Measurements from ENCODE around the gene TOLLIP. TPM values are rescaled to one million over a fixed set of nuclear protein-coding genes. Genes with fewer than 3 reads are reported as not detected.

The TOLLIP gene
- total and polyA plus RNA-seq, 9 of the 15 experiments (the other 6 are each of a cell fraction or from before 2014, with no cell fraction given) = 0.23 to 22.8 (median 7.1) TPM

DNA sequence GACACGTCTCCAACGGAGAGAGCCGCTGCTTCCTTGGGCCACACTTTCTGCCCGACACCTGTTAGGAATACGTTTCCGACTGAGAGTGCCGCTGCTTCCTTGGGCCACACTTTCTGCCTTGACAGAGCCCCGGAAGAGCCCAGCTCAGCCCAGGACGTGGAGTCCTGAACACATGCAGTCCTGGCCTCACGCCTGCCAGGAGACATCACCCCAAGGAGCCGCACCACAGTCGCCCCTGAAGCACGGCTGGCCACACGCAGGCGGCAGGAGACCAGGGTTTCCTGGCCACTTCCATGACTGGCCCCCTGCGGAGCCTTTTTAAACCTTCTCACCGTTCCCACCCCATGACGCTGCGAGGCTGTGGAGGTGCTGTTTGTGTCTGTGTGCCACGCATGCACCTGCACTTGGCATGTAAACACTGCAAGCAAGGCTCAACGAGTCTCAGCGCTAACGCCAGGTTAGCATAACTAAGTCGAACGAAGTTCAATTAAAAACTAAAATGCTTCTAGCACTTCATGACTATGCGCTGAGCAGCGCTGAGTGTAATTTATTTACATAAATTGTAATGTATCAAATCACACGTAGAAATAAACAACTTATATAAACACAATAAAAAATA is 8.8 kb downstream of the TOLLIP start:
- Histone ChIP-seq H3K9me1 (ENCODE audit: control insufficient read depth, insufficient read depth, low read length) (peaks cover 6% of the 10 kb centered on the region), H3K9me3 (replicated peaks; ENCODE audit: control insufficient read depth, insufficient read depth, low read depth, low read length) (no peaks in the 10 kb centered on the region), H4K20me1 (replicated peaks; ENCODE audit: control insufficient read depth, insufficient read depth, low read length) (peaks cover 13% of the 10 kb centered on the region), H3K36me3 (ENCODE audit: control insufficient read depth, insufficient read depth, low read length) (peaks cover 21% of the 10 kb centered on the region; the same call in 1 of the 3 replicates), H3K4me2 (ENCODE audit: insufficient read depth, low read length) (no peak overlapping the region), H3K4me1 (replicated peaks in 1 of 2; ENCODE audit: control insufficient read depth in 2 of 2, insufficient read depth in 2 of 2, low read length in 2 of 2) (peaks cover 0 to 48% of the 10 kb centered on the region in 2 experiments; a peak in 3 of 5 replicates), H3K4me3 (no peak overlapping the region), H3K27me3 (ENCODE audit: control insufficient read depth in 2 of 2, insufficient read depth in 2 of 2, low read length in 2 of 2) (no peaks in the 10 kb centered on the region), H3K27ac (ENCODE audit: extremely low read depth, low read depth, low read length) (no peak overlapping the region), H2AFZ (ENCODE audit: low read depth, low read length) (no peak overlapping the region), H3K79me2 (ENCODE audit: control insufficient read depth, insufficient read depth, low read length) (peaks cover 51% of the 10 kb centered on the region), H3K9ac (ENCODE audit: insufficient read depth in 1 of 2, low read depth in 2 of 2, low read length in 2 of 2) (no peak overlapping the region; a peak in 1 of 4 replicates)
- no TSS peak for BruUV-seq (replicated peaks)
- in situ Hi-C loops (cut with MboI) = no loop called here
- CTCF ChIA-PET (ENCODE audit: low intra/inter-chr PET ratio) = no interaction called here
- TF ChIP-seq, protein P1, sequence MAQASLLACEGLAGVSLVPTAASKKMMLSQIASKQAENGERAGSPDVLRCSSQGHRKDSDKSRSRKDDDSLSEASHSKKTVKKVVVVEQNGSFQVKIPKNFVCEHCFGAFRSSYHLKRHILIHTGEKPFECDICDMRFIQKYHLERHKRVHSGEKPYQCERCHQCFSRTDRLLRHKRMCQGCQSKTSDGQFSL (CRISPR knock-in tag; IDR thresholded peaks at IDR 0.05) = no peak
- TF ChIP-seq, protein P1 (tag; IDR thresholded peaks at IDR 0.05) = no peak
- TF ChIP-seq XRCC4 (IDR thresholded peaks at IDR 0.05; ENCODE audit: extremely low read depth, insufficient read depth, insufficient read length) (no peak), MYC (IDR thresholded peaks at IDR 0.05; ENCODE audit: low read depth, low read length) (no peak), MYC (CRISPR knock-in tag; IDR thresholded peaks at IDR 0.05; ENCODE audit: borderline replicate concordance, low read depth) (no peak), SRF (CRISPR knock-in tag; IDR thresholded peaks at IDR 0.05) (no peak), SMARCE1 (IDR thresholded peaks at IDR 0.05) (no peak), DEAF1 (CRISPR knock-in tag; IDR thresholded peaks at IDR 0.05) (no peak), ZZZ3 (IDR thresholded peaks at IDR 0.05) (no peak), ZNF263 (CRISPR knock-in tag; IDR thresholded peaks at IDR 0.05; ENCODE audit: borderline replicate concordance) (no peak), HEY1 (CRISPR knock-in tag; IDR thresholded peaks at IDR 0.05; ENCODE audit: borderline replicate concordance) (no peak), HNRNPLL (IDR thresholded peaks at IDR 0.05; ENCODE audit: low read depth, low read length, poor library complexity, severe bottlenecking) (no peak), ZNF507 (tag; conservative IDR thresholded peaks at IDR 0.05) (no peak)
- TF ChIP-seq, protein P2, sequence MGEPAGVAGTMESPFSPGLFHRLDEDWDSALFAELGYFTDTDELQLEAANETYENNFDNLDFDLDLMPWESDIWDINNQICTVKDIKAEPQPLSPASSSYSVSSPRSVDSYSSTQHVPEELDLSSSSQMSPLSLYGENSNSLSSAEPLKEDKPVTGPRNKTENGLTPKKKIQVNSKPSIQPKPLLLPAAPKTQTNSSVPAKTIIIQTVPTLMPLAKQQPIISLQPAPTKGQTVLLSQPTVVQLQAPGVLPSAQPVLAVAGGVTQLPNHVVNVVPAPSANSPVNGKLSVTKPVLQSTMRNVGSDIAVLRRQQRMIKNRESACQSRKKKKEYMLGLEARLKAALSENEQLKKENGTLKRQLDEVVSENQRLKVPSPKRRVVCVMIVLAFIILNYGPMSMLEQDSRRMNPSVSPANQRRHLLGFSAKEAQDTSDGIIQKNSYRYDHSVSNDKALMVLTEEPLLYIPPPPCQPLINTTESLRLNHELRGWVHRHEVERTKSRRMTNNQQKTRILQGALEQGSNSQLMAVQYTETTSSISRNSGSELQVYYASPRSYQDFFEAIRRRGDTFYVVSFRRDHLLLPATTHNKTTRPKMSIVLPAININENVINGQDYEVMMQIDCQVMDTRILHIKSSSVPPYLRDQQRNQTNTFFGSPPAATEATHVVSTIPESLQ (CRISPR knock-in tag; IDR thresholded peaks at IDR 0.05) = no peak
- no peak for ATAC-seq
- POLR2A ChIA-PET = no interaction called here
- 93% methylated on average over 24 of the region's 28 CpGs for WGBS (ENCODE audit: insufficient coverage, low coverage, missing lambda C conversion rate)
- no peak for DNase-seq (ENCODE audit: extremely low read depth in 1 of 4, low spot score in 3 of 4)
- intact Hi-C loops (cut with micrococcal nuclease) = no loop called here
- peak; percentile 44 for FAIRE-seq

Data from K562 (cell line).